AG09319 (cell line): Measurements from ENCODE around the gene ITGA2.
"Not testable (repeated sequence)": the region's sequence is repeated elsewhere in the genome, so short reads cannot be mapped to it uniquely, and the experiment has no call there.

Source experiments
- DNase-seq: peaks from one replicate; pipeline ENCODE4 v3.0.0-alpha.2; 2010; ENCODE audit warnings: low read depth; ENCODE audit errors: extremely low read depth
- TF ChIP-seq, protein P1 (sequence below): IDR thresholded peaks from 2 replicates; pipeline ENCODE4 v1.5.1; 2011; ENCODE audit warnings: low read depth, mild to moderate bottlenecking, inconsistent platforms, low read length, moderate library complexity

ITGA2 gene

DNA sequence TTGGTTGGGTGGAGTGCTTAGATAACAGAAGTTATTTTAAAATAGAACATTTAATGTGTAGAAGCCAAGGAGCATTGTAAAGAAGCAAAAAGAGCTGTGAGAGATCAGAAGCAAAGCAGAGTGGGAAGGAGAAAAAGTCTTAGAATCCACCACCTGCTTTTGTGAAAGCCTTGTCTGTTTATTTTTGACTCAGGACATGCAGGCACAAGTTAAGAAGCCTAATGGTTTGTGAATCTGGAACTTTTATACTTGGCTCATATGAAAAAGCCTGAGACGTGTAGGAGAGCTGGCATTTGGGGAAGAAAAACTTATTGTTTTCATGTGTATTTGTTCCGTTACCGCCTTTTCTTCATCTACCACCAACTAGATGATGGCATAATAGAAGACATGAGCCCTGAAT is 38.5 kb upstream of the ITGA2 start:
- no peak for DNase-seq
- TF ChIP-seq, protein P1, sequence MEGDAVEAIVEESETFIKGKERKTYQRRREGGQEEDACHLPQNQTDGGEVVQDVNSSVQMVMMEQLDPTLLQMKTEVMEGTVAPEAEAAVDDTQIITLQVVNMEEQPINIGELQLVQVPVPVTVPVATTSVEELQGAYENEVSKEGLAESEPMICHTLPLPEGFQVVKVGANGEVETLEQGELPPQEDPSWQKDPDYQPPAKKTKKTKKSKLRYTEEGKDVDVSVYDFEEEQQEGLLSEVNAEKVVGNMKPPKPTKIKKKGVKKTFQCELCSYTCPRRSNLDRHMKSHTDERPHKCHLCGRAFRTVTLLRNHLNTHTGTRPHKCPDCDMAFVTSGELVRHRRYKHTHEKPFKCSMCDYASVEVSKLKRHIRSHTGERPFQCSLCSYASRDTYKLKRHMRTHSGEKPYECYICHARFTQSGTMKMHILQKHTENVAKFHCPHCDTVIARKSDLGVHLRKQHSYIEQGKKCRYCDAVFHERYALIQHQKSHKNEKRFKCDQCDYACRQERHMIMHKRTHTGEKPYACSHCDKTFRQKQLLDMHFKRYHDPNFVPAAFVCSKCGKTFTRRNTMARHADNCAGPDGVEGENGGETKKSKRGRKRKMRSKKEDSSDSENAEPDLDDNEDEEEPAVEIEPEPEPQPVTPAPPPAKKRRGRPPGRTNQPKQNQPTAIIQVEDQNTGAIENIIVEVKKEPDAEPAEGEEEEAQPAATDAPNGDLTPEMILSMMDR: no peak

DNA sequence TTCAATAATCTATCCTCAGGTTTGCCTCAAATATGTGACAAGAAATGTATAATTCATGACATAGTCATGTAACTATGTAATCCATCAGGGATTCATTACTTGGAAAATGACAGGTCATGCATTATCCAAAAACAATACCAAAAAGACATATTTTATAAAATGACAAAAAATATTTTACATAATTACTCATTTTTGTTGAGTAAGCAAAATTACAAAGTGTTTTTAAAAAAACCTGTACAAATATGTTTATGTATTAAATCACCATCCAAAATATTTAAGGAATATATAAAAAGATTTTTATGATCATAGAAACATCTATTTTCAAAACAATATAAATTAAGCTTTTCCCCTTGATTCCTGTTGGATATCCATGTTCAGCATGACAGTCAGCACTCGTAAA is 36.7 kb upstream of the ITGA2 start:
- no peak for DNase-seq
- TF ChIP-seq, protein P1: no peak

DNA sequence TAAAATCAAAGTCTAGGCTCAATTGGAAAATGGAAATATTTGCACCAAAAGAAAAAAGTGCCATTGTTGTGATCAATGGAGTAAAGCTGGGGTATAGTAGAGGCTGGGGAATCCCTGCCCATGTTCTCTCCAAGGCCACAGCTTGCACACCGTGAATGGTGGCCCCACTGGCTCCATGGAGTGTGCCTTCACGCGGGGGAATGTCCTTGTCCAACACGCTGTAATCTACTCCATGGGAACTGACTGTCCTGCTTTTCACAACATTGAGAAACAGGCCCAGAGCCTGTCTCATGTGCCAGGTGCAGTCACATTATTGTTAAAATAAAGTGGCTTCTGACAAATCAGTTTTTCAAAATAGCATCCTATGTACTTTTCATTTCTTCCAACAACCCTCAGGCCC is 33.1 kb upstream of the ITGA2 start:
- no peak for DNase-seq

DNA sequence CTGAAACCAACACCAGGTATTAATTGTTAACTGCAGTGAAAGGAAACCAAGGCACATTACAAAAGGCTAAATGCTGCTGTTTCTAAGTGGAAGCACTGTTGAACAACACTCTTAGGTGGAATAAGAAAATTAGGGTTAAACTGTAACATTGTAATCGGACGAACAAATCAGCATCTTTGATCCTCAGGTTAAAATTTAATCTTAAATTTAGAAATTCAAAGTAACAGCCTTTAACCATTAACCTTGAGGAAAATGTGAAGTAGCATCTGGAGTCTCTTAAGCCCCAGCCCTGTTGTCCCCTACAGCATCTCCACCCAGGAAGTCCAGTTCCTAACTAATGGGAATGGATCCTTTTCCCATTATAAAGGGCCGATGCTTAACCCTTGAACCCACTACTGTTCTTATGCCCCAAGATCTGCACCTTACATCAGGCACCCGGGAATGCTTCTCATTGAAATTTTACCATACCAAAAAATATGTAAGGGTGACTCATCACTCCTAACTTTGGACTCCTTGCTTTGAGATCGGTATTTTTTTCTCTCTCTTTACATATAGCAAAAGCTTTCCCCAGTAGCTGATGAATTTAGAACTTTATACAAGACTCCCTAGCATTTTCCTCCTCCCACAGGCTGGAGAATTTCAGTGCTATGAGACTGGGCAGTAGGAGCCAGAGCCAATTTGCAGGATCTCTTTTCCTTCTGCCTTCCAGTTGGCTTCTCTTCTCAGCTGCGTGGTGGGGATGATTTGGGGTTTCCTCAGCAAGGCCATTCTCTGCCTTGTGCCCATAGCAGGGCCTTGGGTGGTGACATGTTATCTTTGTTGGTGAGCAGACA is 32.0 kb upstream of the ITGA2 start:
- no peak for DNase-seq
- TF ChIP-seq, protein P1: no peak

More for the DNA sequence above, 33.1 kb upstream of the ITGA2 start:
- TF ChIP-seq, protein P1: no peak

DNA sequence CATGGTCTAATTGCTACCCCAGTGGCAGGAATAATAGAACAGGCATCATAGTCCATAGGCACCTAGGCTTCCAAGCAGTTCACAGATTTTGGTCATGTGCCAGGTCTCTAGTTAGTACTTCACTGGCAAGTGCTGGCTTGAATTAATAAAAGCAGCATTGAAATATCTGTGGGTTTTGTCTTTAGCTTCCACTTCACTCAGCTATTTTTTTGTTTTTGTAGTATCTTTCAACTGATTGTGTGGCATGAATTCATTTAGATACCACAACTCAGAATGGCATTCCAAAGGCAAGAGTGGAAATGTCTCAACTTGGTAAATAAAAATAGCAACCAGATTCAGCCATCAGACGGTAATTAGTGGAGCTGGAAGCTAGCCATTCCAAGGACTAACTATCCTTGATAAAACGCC is 27.9 kb upstream of the ITGA2 start:
- TF ChIP-seq, protein P1: no peak
- DNase-seq: peak; percentile 69

DNA sequence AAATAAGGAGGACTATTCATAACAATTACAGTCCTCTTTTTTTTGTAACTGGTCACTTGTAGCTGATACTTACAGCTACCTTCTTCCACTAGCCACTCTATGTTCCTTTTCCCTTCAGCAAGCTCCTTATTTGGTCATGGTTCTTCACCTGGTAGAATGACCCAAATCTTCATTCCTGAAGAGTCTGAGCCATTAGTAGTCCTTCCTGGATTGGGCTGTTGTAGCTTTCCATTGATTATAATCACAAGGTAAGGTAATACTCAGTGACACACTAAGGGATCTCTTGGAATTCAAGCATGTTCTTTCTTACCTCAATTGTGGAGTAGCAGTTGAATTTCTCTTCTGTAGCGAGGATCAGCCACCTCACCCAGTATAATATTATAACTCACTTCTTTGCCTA is 25.5 kb upstream of the ITGA2 start:
- TF ChIP-seq, protein P1: no peak

DNA sequence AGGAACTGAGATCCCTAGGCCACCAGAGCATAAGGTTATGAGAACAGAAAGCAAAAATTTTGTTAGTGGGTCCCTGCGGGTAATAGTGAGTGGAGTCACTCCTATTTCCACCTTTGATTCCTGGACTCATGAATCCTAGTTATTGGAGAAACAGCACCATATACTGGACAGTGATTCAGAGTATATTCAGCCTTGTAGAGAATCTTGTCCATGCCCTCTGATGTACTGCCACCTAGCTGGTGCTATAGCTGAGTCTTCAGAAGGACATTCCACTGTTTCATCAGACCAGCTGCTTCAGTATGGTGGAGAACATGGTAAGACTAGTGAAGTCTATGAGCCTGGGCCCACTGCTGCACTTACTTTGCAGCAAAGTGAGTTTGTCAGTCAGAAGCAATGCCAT is 25.0 kb upstream of the ITGA2 start:
- DNase-seq: no peak
- TF ChIP-seq, protein P1: no peak

More for the DNA sequence above, 25.5 kb upstream of the ITGA2 start:
- DNase-seq: no peak

DNA sequence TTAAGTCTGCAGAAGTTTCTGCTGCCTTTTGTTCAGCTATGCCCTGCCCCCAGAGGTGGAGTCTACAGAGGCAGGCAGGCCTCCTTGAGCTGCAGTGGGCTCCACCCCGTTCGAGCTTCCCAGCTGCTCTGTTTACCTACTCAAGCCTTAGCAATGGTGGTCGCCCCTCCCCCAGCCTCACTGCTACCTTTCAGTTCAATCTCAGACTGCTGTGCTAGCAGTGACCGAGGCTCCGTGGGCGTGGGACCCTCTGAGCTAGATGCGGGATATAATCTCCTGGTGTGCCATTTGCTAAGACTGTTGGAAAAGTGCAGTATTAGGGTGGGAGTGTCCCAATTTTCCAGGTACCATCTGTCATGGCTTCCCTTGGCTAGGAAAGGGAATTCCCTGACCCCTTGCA is 13.0 kb upstream of the ITGA2 start:
- not testable (repeated sequence) for DNase-seq
